Retinal pigment epithelial cell (primary cell): ENCODE data around the gene GFAP.

Experiments used
- DNase-seq: peaks from one replicate; pipeline ENCODE4 v3.0.0-alpha.2; 2010; ENCODE audit warnings: low read depth
- H3K4me3 ChIP-seq: 2 replicates; pipeline ENCODE4 v1.5.1; 2011; ENCODE audit warnings: mild to moderate bottlenecking, low read length, control low read depth, moderate library complexity
- CTCF ChIP-seq: conservative IDR thresholded peaks from 2 replicates; pipeline ENCODE4 v1.5.1; 2011; ENCODE audit warnings: low read depth, low read length, control low read depth, inconsistent platforms

The GFAP gene

GRCh38 chr17:44924107-44924544, 8.8 kb upstream of the GFAP start:
- H3K4me3 ChIP-seq: no peak overlapping the region
- no peak for DNase-seq
- TF ChIP-seq CTCF: no peak

GRCh38 chr17:44922746-44923470, 7.6 kb upstream of the GFAP start:
- TF ChIP-seq CTCF: no peak
- no peak for DNase-seq
- H3K4me3 ChIP-seq: no peak overlapping the region

DNA sequence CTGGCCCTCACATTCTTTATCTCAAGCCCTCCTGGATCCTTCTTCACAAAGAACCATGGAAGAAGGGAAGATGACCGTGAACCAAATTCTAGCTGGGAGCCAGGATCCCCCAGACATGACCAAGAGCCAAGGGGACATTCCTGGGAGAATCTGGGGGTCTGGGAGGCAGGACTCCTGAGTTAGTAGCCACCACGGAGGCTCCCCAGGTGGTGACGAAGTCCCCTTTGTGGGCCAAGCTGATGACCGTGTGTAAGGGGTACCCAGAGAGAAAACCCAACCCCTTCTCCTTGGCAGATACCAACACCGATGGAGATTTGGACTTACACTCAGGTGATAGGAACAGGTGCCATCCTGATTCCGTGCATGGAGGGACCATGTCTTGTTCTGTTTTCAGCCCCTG, 6.8 kb upstream of the GFAP start:
- H3K4me3 ChIP-seq: no peak overlapping the region
- TF ChIP-seq CTCF: no peak
- no peak for DNase-seq

DNA sequence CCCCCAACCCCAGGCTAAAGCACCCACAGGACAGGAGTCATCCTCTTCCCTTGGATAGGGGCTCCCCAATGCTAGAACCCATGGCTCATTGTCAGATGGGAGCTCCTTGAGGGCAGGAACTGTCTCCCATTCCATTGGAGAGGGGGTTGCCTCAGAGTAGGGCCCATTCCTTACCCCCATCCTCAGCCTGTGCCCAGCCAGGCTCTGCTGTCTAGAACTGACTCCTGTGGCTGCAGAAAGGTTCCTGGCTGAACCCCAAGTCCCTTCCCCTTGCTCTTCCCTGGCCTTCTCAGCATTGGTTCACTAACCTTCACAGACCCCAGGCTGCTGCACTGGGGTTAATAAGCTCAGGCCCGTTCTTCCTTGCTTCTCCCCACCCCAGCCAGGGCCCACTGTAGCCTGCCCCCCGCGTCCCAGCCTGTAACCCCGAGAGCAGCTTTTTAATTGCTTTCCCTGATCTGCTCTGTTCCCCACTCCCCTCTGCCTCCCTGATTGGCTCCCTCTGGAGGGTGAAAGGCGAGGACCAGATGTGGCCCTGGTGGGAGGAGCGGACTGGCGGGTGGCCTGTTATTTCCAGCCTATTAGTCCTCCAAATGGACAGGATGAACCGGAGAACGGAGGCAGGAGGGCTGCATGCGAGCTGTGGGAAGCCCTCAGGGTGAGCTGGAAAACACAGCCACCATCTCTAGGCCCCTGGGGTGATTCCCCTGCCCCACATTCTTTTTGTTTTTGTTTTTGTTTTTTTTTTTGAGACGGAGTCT, 6.0 kb upstream of the GFAP start:
- no peak for DNase-seq
- no peak for TF ChIP-seq CTCF
- no peak overlapping the region for H3K4me3 ChIP-seq

- DNase-seq: no peak
- H3K4me3 ChIP-seq: no peak overlapping the region
- no peak for TF ChIP-seq CTCF
Observed at GRCh38 chr17:44920565-44920940, 5.3 kb upstream of the GFAP start.

GRCh38 chr17:44919885-44920564, 4.7 kb upstream of the GFAP start:
- DNase-seq: no peak

More at GRCh38 chr17:44919885-44920564, 4.7 kb upstream of the GFAP start:
- H3K4me3 ChIP-seq: no peak overlapping the region
- peak; percentile 89 for TF ChIP-seq CTCF
